HCT116 (cell line): ENCODE measurements around the gene SLC9A6. TPM values are rescaled to one million over a fixed set of nuclear protein-coding genes. Genes with fewer than 3 reads are reported as not detected.

Experiments
- ATAC-seq: fragments of 200-7000 bp; cut with Tn5 transposase; 2 replicates; pipeline ENCODE4 v1.9.1; 2020; ENCODE audit warnings: mild to moderate bottlenecking, moderate library complexity
- BruUV-seq: library from RNA; stranded (reverse); fragments of 400-500 nt; replicated peaks from 2 replicates; lab custom pipeline; 2021; lab: Mats Ljungman, UMichigan
- CTCF ChIA-PET: fragments of 300-600 bp; sonication (Branson Sonifier 250); formaldehyde crosslinking; loops from one replicate; lab custom pipeline; 2021; ENCODE audit warnings: antibody characterized with exemption; lab: Charles Lee
- POLR2A ChIA-PET: fragments of 300-600, 350-600 bp; sonication (Branson Sonifier 250); formaldehyde crosslinking; loops from one replicate; lab custom pipeline; 2021; ENCODE audit warnings: antibody characterized with exemption; lab: Charles Lee
- RAD21 ChIA-PET, 2 experiments: fragments of 300-600 bp; sonication (Branson Sonifier 250); formaldehyde crosslinking; loops; one replicate each; lab custom pipeline; 2023; ENCODE audit warnings: low total read pairs in 2 of 2; ENCODE audit not compliant: uncharacterized antibody in 2 of 2, unreplicated experiment in 2 of 2, low non-redundant PET in 1 of 2; lab: Charles Lee
- DNase-seq: peaks from one replicate; pipeline ENCODE4 v3.0.0-alpha.2; 2010; ENCODE audit warnings: low read depth, low spot score
- H2AFZ ChIP-seq: fragments of 200-600 bp; shearing (Covaris generic), sonication (generic); 2 replicates; pipeline ENCODE4 v1.6.1; 2017; ENCODE audit warnings: low read depth, mixed run types, mixed read lengths, antibody characterized with exemption, low read length; ENCODE audit not compliant: poor library complexity, severe bottlenecking
- H3K27ac ChIP-seq: 2 replicates; pipeline ENCODE4 v1.5.1; 2012; ENCODE audit warnings: low read depth, low read length
- H3K27me3 ChIP-seq: fragments of 200-600 bp; sonication (generic); 2 replicates; pipeline ENCODE4 v1.6.1; 2016; ENCODE audit warnings: mixed run types, low read length, mixed read lengths; ENCODE audit not compliant: insufficient read depth
- H3K36me3 ChIP-seq, 2 experiments: fragments of 200-500 bp in 1 of 2; fragments of 200-600 bp in 1 of 2; sonication (Bioruptor generic) in 1 of 2; sonication (generic) in 1 of 2; 2 replicates each; pipeline versions ENCODE4 v1.5.1 to v1.6.1; 2014 to 2016; ENCODE audit warnings: low read length in 2 of 2, inconsistent platforms in 1 of 2, mixed read lengths in 1 of 2, mixed run types in 1 of 2; ENCODE audit not compliant: insufficient read depth in 2 of 2, control insufficient read depth in 1 of 2
- H3K4me1 ChIP-seq, 2 experiments: fragments of 200-600 bp in 1 of 2; sonication (generic) in 1 of 2; 2 replicates each; pipeline versions ENCODE4 v1.5.1 to v1.6.1; 2012 to 2017; ENCODE audit warnings: low read length in 2 of 2, inconsistent platforms in 1 of 2, mild to moderate bottlenecking in 1 of 2, mixed read lengths in 1 of 2, mixed run types in 1 of 2, moderate library complexity in 1 of 2; ENCODE audit not compliant: insufficient read depth in 2 of 2, control insufficient read depth in 1 of 2
- H3K4me2 ChIP-seq: fragments of 200-600 bp; sonication (generic); 2 replicates; pipeline ENCODE4 v1.6.1; 2017; ENCODE audit warnings: mixed run types, low read length, mixed read lengths
- H3K4me3 ChIP-seq, 2 experiments: fragments of 200-600 bp in 1 of 2; sonication (generic) in 1 of 2; replicated peaks in 1 of 2; 2 replicates each; pipeline ENCODE4 v1.5.1; 2011 to 2016; ENCODE audit warnings: low read length in 2 of 2, control low read depth in 1 of 2, low read depth in 1 of 2, mild to moderate bottlenecking in 1 of 2, mixed read lengths in 1 of 2, mixed run types in 1 of 2
- H3K79me2 ChIP-seq: fragments of 200-600 bp; sonication (generic); 2 replicates; pipeline ENCODE4 v1.6.1; 2017; ENCODE audit warnings: mild to moderate bottlenecking, mixed run types, low read length, moderate library complexity, mixed read lengths; ENCODE audit not compliant: insufficient read depth
- H3K9ac ChIP-seq: fragments of 200-600 bp; sonication (generic); 2 replicates; pipeline ENCODE4 v1.6.1; 2016; ENCODE audit warnings: low read length, mixed read lengths
- H3K9me2 ChIP-seq: fragments of 200-600 bp; sonication (generic), shearing (Covaris generic); 2 replicates; pipeline ENCODE4 v1.6.1; 2017; ENCODE audit warnings: mixed run types, mild to moderate bottlenecking, moderate library complexity; ENCODE audit not compliant: insufficient read depth
- H3K9me3 ChIP-seq, 2 experiments: fragments of 200-500 bp in 1 of 2; fragments of 200-600 bp in 1 of 2; sonication (Bioruptor generic) in 1 of 2; sonication (generic) in 1 of 2; 2 replicates each; pipeline ENCODE4 v1.6.1; 2014 to 2017; ENCODE audit warnings: low read length in 2 of 2, mixed read lengths in 2 of 2, inconsistent platforms in 1 of 2, low read depth in 1 of 2, mild to moderate bottlenecking in 1 of 2, mixed run types in 1 of 2, moderate library complexity in 1 of 2; ENCODE audit not compliant: control insufficient read depth in 1 of 2, insufficient read depth in 1 of 2
- H4K20me1 ChIP-seq: fragments of 200-600 bp; sonication (generic), shearing (Covaris generic); 2 replicates; pipeline ENCODE4 v1.6.1; 2017; ENCODE audit warnings: mixed run types, mild to moderate bottlenecking, moderate library complexity; ENCODE audit not compliant: insufficient read depth
- CBX3 ChIP-seq: IDR thresholded peaks from 2 replicates; pipeline ENCODE4 v1.6.1; 2012; ENCODE audit warnings: low read depth
- CEBPB ChIP-seq: IDR thresholded peaks from 2 replicates; pipeline ENCODE4 v1.6.1; 2012; ENCODE audit warnings: low read depth
- EGR1 ChIP-seq: IDR thresholded peaks from 2 replicates; pipeline ENCODE4 v1.6.1; 2012; ENCODE audit warnings: low read depth
- FOSL1 ChIP-seq: IDR thresholded peaks from 2 replicates; pipeline ENCODE4 v1.6.1; 2012; ENCODE audit warnings: low read depth
- JUND ChIP-seq: IDR thresholded peaks from 2 replicates; pipeline ENCODE4 v1.6.1; 2012
- MAX ChIP-seq: IDR thresholded peaks from 2 replicates; pipeline ENCODE4 v1.6.1; 2012
- POLR2AphosphoS5 ChIP-seq: IDR thresholded peaks from 2 replicates; pipeline ENCODE4 v1.6.1; 2011; ENCODE audit warnings: mild to moderate bottlenecking, low read depth, low read length, moderate library complexity
- RAD21 ChIP-seq: IDR thresholded peaks from 2 replicates; pipeline ENCODE4 v1.6.1; 2012; ENCODE audit warnings: low read depth, mild to moderate bottlenecking
- REST ChIP-seq: IDR thresholded peaks from 2 replicates; pipeline ENCODE4 v1.6.1; 2012; ENCODE audit warnings: low read depth
- TCF7L2 ChIP-seq: IDR thresholded peaks from 2 replicates; pipeline ENCODE4 v1.7.0; 2011; ENCODE audit warnings: borderline replicate concordance, inconsistent platforms; ENCODE audit not compliant: insufficient read depth, insufficient read length; ENCODE audit errors: extremely low read depth
- ZNF274 ChIP-seq: fragments of 200-500 bp; sonication (Bioruptor generic); IDR thresholded peaks from 2 replicates; pipeline ENCODE4 v1.6.1; 2014; ENCODE audit warnings: mild to moderate bottlenecking, low read depth, low read length, inconsistent platforms
- intact Hi-C: fragments of 100-400 bp; cut with micrococcal nuclease; formaldehyde crosslinking; loops from 2 replicates; pipeline ENCODE4 v1.10.0; 2022
- total RNA-seq: library from RNA; stranded (reverse); gene quantifications from one replicate; pipeline ENCODE4 v1.2.1, GENCODE V29; 2021; ENCODE audit not compliant: unreplicated experiment

The SLC9A6 gene
- total RNA-seq, 1 experiment from 2014 or later = 10.8 TPM

- TF ChIP-seq MAX (no peak), TCF7L2 (no peak), REST (no peak), CEBPB (no peak), ZNF274 (no peak)
- ChIA-PET POLR2A (no interaction called here), RAD21 (no interaction called here), CTCF (no interaction called here)
- Histone ChIP-seq H3K4me2 (no peak overlapping the region), H3K9ac (no peak overlapping the region), H3K4me3 (no peak overlapping the region), H3K27me3 (no peaks in the 10 kb centered on the region), H3K4me1 (no peaks in the 10 kb centered on the region), H3K36me3 (no peaks in the 10 kb centered on the region), H3K79me2 (no peaks in the 10 kb centered on the region), H3K27ac (no peak overlapping the region), H4K20me1 (no peaks in the 10 kb centered on the region), H3K9me3 (no peaks in the 10 kb centered on the region), H2AFZ (no peak overlapping the region), H3K9me2 (no peaks in the 10 kb centered on the region)
- BruUV-seq = no TSS peak
- intact Hi-C loops = no loop called here
- no peak for ATAC-seq
- no peak for DNase-seq
Measured at GRCh38 chrX:136021903-136022302, 36.7 kb downstream of the SLC9A6 start.

DNA sequence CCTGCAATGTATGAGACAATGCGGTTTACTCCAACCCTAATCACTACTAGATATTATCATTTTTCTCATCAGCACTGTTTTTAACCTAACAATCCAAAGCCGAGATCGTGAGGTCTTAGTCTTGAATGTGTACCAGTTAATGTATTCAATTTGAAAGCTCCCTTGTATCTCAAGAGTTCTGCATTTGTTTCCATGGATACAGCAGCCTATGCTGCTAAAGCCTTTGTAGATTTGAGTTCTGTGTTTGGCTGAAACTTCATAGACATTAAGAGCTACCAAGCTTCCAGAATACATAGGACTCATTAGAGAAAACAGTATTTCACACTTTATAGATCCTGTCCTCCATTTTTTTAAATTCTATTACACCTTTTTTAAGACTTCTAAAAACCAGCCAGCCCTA, 39.9 kb downstream of the SLC9A6 start:
- ChIA-PET CTCF (no interaction called here), POLR2A (no interaction called here), RAD21 (no interaction called here)
- H3K9me2 ChIP-seq = no peaks in the 10 kb centered on the region
- ATAC-seq = no peak
- no peak for DNase-seq
- H2AFZ ChIP-seq = no peak overlapping the region
- H3K36me3 ChIP-seq = no peaks in the 10 kb centered on the region
- no peaks in the 10 kb centered on the region for H3K4me1 ChIP-seq
- intact Hi-C loops = loop anchor here (5.0 kb wide), 1 partner anchor 672 kb away; no protein-coding TSS in a partner anchor
- H3K27ac ChIP-seq = no peak overlapping the region
- no peak overlapping the region for H3K4me2 ChIP-seq
- no peaks in the 10 kb centered on the region for H3K27me3 ChIP-seq
- H3K9ac ChIP-seq = no peak overlapping the region
- no peaks in the 10 kb centered on the region for H3K79me2 ChIP-seq
- H3K9me3 ChIP-seq = no peaks in the 10 kb centered on the region
- no TSS peak for BruUV-seq
- H3K4me3 ChIP-seq = no peak overlapping the region
- no peaks in the 10 kb centered on the region for H4K20me1 ChIP-seq
- TF ChIP-seq EGR1 (no peak), FOSL1 (no peak), MAX (no peak), CEBPB (no peak), CBX3 (no peak), ZNF274 (no peak), JUND (no peak), POLR2AphosphoS5 (no peak), TCF7L2 (no peak), RAD21 (no peak)
